ELR (cell line): ENCODE measurements around the gene S100A11.
"Not testable (repeated sequence)": the region's sequence is repeated elsewhere in the genome, so short reads cannot be mapped to it uniquely, and the experiment has no call there.

Experiments
- DNase-seq: peaks from one replicate; pipeline ENCODE4 v3.0.0-alpha.2; 2015; ENCODE audit warnings: low read depth

The S100A11 gene

DNA sequence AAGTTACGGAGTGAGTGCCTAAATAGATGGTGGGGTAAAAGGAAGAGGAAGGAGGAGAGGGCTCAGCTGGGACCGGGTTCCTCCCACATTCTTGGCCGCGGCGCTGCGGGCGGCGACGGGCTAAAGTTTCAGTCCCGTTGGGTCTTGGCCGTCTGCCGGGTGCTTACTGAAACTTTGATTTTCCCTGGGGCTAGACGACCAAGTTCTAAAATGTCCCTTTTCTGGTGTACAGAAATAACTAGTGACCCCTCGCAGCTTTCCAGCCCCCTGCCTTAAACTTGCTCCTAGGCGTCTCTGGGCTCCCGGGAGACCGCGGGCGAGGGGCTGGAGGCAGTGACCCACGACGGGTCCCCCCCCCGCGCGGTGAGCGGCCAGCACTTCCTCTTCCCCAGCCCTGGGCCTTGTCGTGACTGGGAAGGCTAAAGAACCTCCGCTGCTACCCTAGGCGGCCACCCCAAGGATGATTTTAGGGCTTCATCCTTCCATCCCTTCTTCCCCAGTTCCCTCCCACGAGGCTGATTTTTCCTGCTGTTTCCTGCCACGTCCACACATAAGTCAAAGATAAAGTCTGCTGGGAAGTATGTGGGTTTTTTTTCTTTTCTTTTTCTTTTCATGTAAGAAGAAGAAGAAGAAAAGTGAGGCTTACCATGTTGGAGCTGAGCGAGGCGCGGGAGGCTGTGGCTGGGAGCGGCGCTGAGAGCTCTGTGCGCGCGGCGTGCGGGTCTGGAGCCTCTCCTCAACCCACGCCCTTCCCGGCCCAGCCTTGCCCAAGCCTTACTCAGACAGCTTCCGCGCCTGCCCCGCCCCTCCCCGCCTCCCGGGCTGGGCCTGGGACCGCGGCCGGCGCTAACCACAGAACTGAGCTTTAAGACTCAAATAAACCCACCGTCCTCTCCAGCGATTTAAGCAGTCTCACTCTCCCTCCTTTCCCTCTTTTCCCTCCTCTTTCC, at the start of gene S100A11:
S100A11 (minus strand) TSS at position 738 of the 950 bp plus-strand sequence; CDS start at position 649, 89 bp downstream.
- peak; percentile 91 for DNase-seq

- DNase-seq = no peak
Observed at GRCh38 chr1:152084853-152085252, 48.0 kb upstream of the S100A11 start.

- not testable (repeated sequence) for DNase-seq
Observed at GRCh38 chr1:152081026-152081425, 44.2 kb upstream of the S100A11 start.

GRCh38 chr1:152080494-152080893, 43.7 kb upstream of the S100A11 start:
- not testable (repeated sequence) for DNase-seq

DNA sequence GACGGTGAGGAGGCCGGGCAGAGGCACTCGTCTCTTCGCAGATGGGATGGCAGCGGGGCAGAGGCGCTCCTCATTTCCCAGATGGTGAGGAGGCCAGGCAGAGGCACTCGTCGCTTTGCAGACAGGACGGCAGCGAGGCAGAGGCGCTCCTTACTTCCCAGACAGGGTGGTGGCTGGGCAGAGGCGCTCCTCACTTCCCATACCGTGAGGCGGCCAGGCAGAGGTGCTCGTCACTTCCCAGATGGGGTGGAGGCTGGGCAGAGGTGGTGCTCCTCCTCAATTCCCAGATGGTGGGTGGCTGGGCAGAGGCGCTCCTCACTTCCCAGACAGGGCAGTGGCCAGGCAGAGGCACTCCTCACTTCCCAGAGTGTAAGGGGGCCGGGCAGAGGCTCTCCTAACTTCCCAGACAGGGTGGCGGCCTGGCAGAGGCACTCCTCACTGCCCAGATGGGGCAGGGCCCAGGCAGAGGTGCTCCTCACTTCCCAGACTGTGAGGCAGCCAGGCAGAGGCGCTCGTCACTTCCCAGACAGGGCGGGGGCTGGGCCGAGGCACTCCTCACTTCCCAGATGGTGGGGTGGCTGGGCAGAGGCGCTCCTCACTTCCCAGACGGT, 42.1 kb upstream of the S100A11 start:
- DNase-seq = no peak

GRCh38 chr1:152072311-152072710, 35.5 kb upstream of the S100A11 start:
- no peak for DNase-seq

DNA sequence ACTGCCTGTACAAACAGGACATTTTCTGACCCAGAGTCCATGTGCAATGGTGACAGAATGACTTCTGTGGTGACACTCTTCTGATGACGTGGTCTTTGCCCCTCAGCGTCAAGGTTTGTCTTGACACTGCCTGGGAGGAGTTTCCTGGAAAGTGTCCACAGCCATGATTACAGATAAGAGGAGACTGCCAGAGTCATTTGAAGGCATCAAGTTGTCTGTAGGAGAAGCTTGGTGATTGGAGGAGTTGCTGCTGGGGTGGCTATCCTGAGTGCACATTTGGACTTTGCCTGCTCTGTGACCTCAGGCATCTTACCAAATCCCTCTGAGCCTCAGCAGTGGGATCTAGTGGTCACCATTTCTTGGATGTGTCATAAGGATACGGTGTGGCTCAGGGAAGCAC, 34.3 kb upstream of the S100A11 start:
- DNase-seq = no peak

DNA sequence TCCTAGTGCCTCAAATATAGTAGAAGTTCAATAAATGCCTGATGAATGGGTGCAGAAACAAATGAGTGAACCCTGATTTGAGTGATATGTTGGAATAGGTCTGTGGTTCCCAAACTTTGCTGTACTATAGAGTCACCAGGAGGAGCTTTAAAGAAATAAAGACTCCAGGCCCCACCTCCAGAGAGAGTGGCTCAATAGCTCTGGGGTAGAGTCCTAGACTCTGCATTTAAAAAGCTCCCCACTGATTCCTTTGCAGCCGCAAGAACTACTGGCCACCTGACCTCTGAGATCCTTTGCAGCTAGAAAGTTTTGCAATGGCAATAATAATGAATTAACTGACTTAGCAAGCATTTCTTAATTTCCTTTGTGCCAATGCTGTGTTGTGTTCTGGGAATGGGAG, 31.1 kb upstream of the S100A11 start:
- DNase-seq = no peak

- DNase-seq = no peak
Observed at GRCh38 chr1:152067150-152067549, 30.3 kb upstream of the S100A11 start.

- DNase-seq = no peak
Observed at GRCh38 chr1:152061952-152062351, 25.1 kb upstream of the S100A11 start.

- DNase-seq = no peak
Observed at GRCh38 chr1:152053375-152053774, 16.6 kb upstream of the S100A11 start.

DNA sequence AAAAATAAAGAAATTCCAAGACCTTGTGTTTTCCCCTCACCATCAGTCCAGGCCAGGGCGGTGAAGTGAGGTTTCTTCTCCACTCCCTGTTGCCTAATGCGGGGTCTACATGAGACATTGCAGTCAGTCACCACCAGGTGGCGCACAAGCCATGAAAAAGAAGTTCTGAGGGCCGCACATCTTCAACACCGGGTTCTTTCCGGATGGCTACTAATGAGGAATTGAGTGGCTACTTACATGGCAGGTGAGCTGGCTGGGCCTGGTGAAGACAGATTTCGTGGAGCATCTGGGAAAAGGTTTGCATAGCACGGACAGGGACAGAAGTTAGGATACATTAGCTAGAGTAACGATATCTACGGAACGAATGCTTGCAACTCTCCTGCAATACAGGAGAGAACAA, 15.8 kb upstream of the S100A11 start:
- peak; percentile 84 for DNase-seq

- peak; percentile 38 for DNase-seq
Observed at GRCh38 chr1:152050886-152051675, 14.3 kb upstream of the S100A11 start.

DNA sequence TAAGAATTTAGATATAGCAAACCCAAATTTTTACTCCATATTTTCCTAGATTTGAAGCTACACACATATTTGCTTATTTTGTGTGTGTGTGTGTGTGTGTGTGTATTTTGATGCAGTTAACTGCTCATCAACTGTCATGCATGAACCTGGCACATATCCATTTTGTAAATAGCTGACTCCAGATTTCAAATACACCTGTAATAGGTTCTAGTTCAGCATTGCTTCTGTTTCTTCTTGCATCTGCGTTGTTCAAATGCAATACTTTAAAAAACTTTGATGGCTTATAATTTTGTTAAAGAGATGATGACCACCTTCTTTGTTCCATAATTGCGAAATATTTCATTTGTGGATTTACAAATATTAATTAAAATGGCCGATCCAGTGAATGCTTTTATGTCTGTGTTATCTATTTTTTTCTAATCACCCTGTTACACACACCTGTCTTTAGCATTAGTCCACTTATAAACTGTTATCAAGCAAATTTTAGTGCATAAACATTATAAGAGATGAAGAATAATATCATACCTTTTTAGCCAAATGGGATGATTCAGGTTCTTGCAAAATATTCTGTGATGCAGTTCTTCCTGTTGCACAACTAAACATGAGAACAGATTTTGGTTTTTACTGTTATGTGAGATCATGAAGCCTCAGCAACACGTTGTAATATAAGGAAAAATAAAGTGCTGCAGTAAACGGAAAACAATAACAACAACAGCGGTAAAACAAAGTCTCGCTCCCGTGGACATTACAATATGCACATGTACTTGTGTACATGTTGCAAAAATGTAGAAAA, 12.7 kb upstream of the S100A11 start:
- peak; percentile 64 for DNase-seq

DNA sequence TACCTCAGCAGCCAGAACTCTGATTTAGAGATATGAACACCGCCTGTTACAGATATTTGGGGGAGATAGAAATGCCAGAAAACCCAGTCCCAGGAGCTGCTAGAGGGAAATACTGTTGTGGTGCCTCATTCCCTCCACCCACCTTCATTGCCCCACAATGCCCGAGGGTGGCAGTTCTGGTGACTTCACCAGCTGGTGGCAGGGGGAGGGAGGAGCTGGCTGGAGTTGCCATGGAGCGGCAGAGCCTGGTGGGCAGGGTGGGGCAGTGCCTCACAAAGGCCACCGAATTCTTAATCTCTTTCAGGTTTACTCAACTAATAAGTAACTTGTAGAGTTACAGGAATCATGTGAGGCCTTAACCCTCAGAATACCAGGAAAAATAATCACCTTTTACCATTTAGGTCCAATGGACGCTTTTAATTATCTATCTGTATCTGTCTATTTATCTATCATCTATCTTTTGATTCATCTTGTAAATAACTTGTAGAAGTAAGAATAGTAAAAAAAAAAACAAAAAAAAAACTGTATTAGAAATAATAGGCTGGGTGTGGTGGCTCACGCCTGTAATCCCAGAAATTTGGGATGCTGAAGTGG, 11.7 kb upstream of the S100A11 start:
- peak; percentile 85 for DNase-seq

DNA sequence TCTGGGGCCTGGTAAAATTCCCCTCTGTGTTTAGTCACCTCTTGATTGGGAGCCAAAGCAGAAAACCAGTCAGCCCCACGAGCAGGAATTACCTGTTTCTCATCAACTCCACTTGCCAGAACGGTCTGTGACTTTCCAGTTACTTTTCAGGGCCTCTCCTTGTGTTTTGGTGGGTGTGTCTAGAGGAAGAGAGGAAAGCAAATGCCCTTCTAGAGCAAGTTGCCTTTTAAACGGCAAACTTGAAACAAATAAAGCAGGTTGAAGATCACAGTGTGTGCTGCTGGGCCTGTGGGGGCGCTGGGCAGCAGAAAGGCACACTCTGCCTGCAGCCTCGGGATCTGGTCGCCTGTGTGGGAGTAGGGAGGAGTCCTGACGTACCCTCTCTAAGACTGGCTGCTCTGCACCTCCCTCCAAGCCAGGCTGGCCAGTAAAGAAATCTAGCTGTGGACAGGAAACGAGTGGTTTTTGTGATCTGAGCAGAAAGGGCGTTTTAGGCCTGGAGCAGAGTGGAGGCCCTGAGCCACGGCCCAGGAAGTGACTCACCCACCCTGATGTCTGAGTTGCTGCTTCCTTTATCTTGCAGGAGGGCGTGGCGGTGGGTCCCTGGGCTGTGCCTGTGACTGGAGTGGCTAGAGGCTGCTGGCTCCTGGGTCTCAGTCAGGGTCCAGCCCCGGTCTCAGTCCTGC, 11.1 kb upstream of the S100A11 start:
- peak; percentile 99 for DNase-seq

- DNase-seq = no peak
Observed at GRCh38 chr1:152047413-152047729, 10.6 kb upstream of the S100A11 start.

GRCh38 chr1:152044386-152044785, 7.6 kb upstream of the S100A11 start:
- no peak for DNase-seq

GRCh38 chr1:152043870-152044269, 7.1 kb upstream of the S100A11 start:
- no peak for DNase-seq

DNA sequence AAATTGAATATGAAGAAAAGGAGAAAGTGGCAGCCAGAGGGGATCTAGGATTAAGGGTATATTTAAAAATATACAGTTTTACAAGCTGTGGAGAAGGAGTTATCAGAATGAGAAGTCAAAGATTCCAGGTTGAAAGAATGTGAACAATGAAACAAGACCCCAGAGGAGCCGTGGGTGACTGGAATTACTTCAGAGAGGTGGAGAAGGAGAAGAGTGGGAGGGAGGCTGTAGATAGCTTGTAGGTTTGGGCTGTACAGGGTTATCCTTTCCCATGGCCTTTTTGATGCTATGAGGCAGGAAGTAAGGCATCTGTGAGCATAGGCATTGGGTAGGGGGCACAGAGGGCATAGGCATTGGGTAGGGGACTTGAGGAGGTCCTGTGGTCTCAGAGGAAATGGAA, 5.2 kb upstream of the S100A11 start:
- DNase-seq = no peak

DNA sequence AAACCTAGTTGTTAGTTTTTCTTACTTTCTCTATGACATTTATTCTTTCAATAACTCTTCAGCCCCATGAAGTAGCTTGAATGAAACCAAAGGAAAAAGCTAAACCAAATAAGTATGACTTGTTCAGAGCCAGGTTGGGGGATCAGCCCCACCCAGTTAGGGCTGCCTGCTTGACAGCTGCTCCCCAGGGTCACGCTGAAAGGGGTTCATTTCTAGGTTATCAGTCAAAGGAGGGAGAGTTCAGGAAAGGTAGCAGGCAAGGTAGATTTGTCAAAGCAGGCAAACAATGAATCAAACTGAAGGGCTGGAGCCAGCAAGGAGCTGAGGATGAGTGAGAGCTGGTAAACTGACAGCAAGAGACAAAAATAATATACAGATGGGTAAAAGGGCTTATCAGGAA, 3.1 kb upstream of the S100A11 start:
- DNase-seq = no peak
